Stomach (tissue), 4 donors: ENCODE results near the gene NAXD.

Experiments used
- EP300 ChIP-seq: sonication (generic); formaldehyde crosslinking; IDR thresholded peaks from one replicate; pipeline ENCODE4 v1.6.1; 2017; ENCODE audit warnings: antibody characterized with exemption
- POLR2AphosphoS5 ChIP-seq, 3 donors: sonication (generic); formaldehyde crosslinking; IDR thresholded peaks; one replicate each; pipeline ENCODE4 v1.6.1; 2016; ENCODE audit warnings: antibody characterized with exemption in 3 of 3
- TF ChIP-seq, protein P1 (sequence below), 7 experiments: fragments of 450-650 bp in 4 of 7; fragments of 200-600 bp in 3 of 7; sonication (generic) in 3 of 7; IDR thresholded peaks; one replicate each; pipeline ENCODE4 v1.5.1; 2016 to 2019; ENCODE audit warnings: antibody characterized with exemption in 7 of 7, control low read depth in 2 of 7, mild to moderate bottlenecking in 1 of 7

DNA sequence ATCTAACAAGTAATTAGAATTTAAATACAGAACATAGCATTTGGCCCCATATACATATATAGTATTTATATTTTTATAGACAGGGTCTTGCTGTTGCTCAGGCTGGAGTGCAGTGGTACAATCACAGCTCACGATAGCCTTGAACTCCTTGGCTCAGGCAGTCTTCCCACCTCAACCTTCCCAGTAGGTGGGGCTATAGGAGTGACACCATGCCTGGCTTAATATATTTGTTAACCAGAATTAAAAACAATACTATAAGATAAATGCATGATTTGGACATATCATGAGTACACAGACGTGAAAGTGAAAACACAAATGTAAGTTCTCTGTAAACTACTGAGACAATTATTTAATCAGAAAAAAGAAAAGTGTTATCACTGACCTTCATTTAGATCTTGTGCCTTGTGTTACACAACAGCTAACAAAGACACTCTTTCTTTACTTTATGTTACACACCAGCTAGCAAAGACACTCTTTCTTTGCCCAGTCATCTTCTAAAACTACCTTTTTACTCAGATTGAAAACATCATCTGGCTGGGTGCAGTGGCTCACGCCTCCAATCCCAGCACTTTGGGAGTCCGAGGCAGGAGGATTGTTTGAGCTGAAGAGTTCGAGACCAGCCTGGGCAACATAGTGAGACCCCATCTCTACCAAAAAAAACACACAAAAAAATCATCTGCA is 68.0 kb downstream of the NAXD start:
- TF ChIP-seq, protein P1, sequence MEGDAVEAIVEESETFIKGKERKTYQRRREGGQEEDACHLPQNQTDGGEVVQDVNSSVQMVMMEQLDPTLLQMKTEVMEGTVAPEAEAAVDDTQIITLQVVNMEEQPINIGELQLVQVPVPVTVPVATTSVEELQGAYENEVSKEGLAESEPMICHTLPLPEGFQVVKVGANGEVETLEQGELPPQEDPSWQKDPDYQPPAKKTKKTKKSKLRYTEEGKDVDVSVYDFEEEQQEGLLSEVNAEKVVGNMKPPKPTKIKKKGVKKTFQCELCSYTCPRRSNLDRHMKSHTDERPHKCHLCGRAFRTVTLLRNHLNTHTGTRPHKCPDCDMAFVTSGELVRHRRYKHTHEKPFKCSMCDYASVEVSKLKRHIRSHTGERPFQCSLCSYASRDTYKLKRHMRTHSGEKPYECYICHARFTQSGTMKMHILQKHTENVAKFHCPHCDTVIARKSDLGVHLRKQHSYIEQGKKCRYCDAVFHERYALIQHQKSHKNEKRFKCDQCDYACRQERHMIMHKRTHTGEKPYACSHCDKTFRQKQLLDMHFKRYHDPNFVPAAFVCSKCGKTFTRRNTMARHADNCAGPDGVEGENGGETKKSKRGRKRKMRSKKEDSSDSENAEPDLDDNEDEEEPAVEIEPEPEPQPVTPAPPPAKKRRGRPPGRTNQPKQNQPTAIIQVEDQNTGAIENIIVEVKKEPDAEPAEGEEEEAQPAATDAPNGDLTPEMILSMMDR (IDR thresholded peaks at IDR 0.05), result peak in 4 of 7 experiments; percentile 19 to 48 (median 32)
- TF ChIP-seq EP300 (no peak), POLR2AphosphoS5 (IDR thresholded peaks at IDR 0.05) (no peak)
